ENCODE data around the gene GFER.

GFER gene

GRCh38 chr16:1990351-1991134 is 6.5 kb downstream of the GFER start:
- no peak for DNase-seq (ENCODE audit: low read depth)

DNA sequence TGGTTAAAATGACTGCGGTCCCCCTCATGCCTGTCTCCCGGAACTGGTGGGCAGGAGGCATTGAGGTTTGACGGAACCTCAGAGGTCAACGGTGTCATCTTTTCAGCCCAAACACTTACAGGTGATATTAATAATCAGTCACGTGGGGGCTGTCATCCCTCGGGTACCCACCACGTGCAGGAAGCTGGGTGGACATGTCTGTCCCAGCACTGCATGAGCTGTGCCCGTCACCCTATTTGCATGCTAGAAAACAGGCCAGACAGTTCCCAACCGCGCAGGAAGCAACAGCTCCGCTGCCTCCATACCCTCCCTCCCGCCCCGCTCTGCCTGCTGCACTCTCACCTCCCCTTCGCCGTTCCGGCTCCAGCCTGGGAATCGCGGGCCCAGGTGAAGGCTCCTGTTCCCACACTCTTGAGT is 7.2 kb downstream of the GFER start:
- no peak for DNase-seq (ENCODE audit: low read depth)

DNA sequence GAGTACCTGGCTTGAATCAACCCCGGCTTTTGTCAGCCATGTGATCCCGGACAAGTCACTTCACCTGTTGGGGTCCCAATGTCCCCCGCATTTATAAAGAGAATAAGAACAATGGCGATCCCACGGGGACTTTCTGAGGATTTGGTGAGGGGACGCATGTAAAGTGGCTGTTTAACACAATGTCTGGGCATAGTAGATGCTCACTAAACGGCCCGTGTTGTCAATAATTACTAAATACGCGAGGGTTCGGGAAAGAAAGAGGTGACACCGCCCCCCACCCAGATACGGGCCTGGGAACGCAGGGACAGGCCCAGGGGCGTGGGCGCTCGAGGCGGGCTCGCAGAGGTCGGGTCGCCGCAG is 7.6 kb downstream of the GFER start:
- no peak for DNase-seq (ENCODE audit: low read depth)

GRCh38 chr16:1991948-1992703 is 8.1 kb downstream of the GFER start:
- DNase-seq (ENCODE audit: low read depth) = peak; percentile 84

GRCh38 chr16:1992704-1993317 is 8.8 kb downstream of the GFER start:
- DNase-seq (ENCODE audit: low read depth) = no peak

GRCh38 chr16:1993731-1994131 is 9.7 kb downstream of the GFER start:
- DNase-seq (ENCODE audit: low read depth) = no peak

GRCh38 chr16:1997494-1998359 is 13.7 kb downstream of the GFER start:
- no peak for DNase-seq (ENCODE audit: low read depth)

DNA sequence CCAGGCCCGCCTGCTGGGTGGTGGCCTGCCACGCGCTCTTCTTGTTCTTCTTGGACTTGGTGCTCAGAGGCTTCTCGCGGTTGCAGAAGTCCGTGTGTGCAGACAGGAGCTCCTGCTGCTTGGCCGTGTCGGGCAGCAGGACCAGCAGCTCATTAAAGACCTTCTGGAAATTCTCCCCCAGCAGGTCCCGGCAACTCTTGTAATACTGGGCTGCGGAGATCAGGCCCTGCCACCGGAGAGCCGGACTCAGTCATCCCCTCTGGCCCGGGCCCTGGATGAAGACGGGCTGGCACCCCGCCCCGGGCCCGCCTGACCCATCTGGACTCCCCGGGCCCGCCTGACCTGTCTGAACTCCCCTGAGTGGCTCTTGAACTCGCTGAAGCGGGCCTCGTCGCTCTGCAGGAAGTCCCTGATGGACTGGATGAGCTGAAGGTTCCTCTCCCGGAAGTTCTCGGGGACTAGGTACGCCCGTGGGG is 14.4 kb downstream of the GFER start:
- DNase-seq (ENCODE audit: low read depth) = no peak

- DNase-seq (ENCODE audit: low read depth) = no peak
These were observed 15.1 kb downstream of the GFER start for GRCh38 chr16:1998852-1999801.

DNA sequence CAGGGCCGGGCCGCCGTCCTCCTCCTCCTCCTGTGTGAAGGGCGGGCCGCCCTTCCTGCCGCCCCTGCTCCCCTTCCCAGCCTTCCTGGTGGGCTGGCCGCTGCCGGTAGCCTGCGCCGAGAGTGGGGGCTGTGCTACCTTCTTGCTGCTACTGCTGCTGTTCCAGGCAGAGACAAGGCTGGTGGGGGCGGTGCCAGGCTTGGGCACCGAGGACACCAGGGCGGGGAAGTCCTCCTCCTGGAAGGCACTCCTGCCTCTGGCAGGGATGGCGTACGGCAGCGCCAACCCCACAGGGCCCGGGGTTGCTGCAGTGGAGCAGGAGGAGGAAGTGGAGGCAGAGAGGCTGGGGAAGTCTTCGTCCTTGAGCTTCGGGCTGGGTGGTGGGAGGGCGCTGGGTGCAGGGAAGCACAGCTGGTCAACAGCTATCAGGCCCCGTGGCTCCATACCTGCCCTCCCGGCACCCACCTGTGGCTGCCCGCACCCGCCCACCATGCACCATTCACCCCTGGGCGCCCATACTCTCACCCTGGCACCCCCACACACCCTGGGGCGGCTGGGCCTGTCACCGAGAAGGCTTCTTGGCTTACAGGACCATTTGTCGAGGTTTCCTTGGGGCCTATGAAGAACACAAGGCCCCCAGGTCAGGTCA is 16.0 kb downstream of the GFER start:
- no peak for DNase-seq (ENCODE audit: low read depth)

GRCh38 chr16:2001035-2001434 is 17.0 kb downstream of the GFER start:
- DNase-seq (ENCODE audit: low read depth) = no peak

DNA sequence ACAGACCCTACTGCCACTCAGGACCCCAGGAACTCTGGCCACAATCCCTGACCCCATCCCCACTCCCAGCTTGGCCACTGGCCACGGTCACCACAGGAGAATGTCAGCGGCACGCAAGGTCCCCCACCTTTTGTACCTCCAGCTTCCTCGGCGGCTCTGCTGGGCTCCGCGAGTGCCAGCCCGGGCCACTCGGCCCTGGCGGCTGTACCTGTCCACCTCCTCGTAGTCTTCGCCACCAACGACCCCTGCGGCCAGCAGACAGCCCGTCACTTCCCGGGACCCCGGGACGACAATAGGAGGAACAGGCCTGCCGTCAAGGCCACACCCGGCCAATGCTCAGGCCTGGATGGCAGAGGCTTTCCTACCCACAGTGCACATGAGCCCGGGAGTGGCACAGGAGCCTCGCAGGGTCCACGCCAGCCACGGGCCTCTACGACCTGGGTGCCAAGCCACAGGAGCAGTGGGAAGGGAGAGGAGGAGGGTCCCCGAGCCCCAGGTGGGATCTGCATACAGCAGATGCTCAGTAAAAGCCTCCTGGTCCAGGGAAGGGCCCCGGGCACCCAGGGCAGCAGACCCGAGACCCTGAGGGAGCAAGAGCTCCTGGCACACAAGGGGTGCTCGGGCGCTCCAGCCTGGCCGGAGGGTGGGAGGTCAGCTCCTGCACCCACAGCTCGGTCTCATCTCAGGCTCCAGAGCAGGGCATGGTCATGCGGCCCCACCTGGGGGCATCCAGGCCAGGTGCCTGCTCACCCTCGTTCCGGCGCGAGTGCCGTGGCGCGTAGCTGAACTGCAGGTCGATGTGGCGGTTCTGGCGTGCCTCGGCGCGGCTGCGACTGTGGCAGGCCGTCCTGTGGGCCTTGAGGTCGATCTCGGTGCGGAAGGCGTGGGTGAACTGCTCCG is 17.7 kb downstream of the GFER start:
- no peak for DNase-seq (ENCODE audit: low read depth)

DNA sequence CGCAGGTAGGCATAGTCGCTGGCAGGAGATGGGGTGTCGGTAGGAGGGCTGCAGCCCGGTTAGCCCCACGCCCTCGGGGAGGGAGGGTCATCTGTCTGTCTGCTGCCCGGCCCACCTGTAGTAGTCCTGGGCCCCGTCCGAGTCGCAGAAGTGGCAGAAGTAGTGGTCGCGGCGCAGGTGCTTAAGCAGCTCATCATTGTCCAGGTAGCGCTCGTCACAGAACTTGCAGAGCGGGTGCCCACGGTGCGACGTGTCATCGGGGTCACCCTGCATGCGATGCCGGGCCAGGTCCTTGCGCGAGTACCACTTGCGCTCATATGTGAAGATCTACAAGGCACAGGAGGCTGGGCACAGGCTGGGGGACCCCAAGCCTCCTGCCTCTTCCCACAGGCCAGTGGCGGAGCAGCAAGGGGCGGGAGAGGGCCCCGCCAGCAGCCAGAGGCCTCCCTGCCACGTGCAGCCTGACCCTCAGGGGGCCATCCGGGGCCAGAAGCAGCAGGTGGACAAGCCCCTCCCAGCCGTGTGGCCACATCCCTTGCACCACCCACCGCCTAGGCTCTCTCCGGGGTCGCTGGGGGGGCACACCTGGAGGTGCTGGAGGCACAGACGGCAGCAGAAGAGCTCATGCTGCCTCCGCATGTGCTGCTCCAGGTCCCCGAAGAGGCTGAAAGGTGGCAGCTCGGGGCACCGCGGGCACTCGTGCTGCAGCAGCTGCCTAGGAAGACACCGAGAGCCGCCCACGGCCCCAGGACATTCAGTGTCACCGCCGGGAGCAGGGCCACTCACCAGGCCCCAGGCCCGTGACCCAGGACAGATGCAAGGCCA is 18.6 kb downstream of the GFER start:
- no peak for DNase-seq (ENCODE audit: low read depth)

DNA sequence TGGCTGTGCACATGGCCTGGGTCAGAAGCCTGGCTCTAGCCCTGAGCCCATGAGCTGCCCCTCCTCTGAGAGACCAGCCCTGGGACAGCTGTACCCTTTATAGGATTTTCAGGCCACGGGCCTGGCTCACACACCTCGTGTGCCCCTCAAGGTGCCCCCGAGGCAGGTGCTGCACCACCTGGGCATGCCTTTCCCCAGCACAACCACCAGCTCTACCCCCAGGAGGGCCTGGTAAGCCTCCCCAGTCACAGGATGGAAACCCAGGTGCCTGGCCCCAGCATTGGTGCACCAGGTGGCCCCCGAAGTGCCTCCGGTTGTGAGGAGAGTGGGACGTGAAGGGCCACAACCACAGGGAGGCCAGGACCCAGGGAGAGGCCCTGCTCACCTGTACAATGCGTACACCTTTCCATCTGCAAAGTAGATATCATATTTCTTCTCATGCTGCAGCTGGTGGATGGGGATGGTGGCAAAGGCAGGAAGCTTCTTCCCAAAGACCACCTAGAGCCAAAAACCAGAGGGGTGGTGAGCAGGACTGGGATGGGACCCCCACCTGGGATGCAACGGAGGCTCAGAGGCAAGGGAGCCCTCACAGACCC is 19.3 kb downstream of the GFER start:
- DNase-seq (ENCODE audit: low read depth) = no peak

DNA sequence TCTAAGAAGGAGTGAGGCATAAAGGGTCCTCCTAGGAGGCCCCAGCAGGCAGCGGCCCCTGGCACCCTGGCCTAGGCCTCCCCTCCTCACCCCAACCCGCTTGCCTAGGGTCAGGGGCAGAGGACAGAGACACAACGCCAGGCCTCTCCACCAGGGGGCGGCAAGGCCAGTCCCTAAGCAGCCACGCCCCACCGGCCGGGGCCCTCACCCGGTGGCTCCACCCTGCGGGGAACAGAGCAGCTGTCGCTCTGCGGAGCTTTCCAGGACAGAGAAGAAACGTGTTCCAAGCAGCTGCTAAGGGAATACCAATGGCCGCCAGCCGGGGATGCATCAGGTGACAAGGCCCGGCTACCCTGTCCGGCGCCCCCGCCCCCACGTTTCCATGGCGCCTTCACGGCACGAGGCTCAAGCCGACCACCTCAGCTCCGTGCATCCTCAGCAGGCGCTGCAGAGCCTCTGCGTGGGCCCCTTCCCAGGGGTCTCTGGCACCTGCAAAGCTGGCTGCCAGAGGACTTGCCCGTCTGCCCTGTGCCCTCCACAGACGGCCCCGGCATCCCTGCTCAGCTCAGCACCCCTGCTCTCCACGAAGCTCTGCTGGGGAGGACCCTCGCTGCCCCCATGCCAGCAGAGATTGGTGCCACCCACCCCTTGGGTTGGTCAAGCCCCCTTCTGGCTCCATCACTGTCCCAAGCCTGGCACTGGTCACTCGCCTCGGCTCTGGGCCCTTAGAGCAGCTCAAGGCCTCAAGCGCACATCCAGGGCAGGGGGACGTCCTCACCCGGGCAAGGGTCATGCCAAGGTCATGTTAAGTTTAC is 20.0 kb downstream of the GFER start:
- DNase-seq (ENCODE audit: low read depth) = peak; percentile 72

DNA sequence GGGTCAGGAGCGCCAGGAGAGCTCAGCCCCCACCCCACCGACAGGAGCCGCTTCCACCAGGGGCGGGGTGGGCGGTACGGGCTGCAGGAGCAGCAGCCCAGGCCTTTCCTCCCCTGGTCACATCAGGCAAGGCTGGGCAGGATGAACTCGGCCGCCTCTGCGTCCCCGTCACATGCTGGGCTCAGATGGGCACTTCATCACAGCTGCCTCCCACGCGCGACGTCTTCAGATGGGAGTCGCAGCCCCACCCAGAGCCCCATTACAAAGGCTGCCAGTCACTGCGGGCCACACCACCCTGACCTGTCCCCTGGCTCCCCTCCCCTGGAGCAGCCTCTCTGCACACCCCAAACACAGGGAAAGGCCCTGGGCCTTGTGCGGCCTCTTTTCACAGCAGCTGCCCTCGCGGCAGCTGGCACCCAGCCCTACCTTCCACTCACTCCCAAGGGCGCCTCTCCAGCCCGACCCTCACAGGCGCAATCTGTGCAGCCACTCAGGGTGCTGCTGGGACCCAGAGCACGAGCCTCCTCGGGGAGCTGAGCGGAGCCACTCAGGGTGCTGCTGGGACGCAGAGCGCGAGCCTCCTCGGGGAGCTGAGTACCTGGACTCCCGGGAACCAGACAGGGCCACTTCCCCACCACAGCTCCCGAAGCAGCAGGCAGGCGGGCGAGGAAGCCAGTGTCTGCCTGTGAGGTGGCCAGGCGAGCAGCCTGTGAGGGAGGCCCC is 21.0 kb downstream of the GFER start:
- DNase-seq (ENCODE audit: low read depth) = no peak

Measured in fibroblast of the conjunctiva (primary cell).